Skeletal muscle tissue (tissue), 4 donors: ENCODE measurements around the gene IGFLR1. TPM values are rescaled to one million over a fixed set of nuclear protein-coding genes. Genes with fewer than 3 reads are reported as not detected.

ENCODE experiments used
- H3K27ac ChIP-seq: one replicate; pipeline ENCODE4 v1.7.0; 2013; ENCODE audit warnings: mild to moderate bottlenecking, low read depth, low read length, inconsistent platforms
- H3K27me3 ChIP-seq, 3 donors: one replicate each; pipeline ENCODE4 v1.7.0; 2013; ENCODE audit warnings: low read length in 3 of 3; ENCODE audit not compliant: control insufficient read depth in 3 of 3, insufficient read depth in 3 of 3
- H3K36me3 ChIP-seq, 3 donors: one replicate each; pipeline ENCODE4 v1.7.0; 2013; ENCODE audit warnings: low read length in 3 of 3; ENCODE audit not compliant: control insufficient read depth in 3 of 3, insufficient read depth in 3 of 3
- H3K4me1 ChIP-seq, 3 donors: one replicate each; pipeline ENCODE4 v1.7.0; 2013; ENCODE audit warnings: low read length in 3 of 3, mild to moderate bottlenecking in 3 of 3; ENCODE audit not compliant: control insufficient read depth in 3 of 3, insufficient read depth in 3 of 3
- H3K4me3 ChIP-seq, 3 donors: one replicate each; pipeline ENCODE4 v1.7.0; 2013; ENCODE audit warnings: low read length in 3 of 3
- H3K9ac ChIP-seq, 3 donors: one replicate each; pipeline ENCODE4 v1.7.0; 2013; ENCODE audit warnings: low read length in 3 of 3, mild to moderate bottlenecking in 3 of 3, moderate library complexity in 2 of 3, low read depth in 1 of 3
- H3K9me3 ChIP-seq, 3 donors: one replicate each; pipeline ENCODE4 v1.7.0; 2013; ENCODE audit warnings: low read length in 3 of 3; ENCODE audit not compliant: control insufficient read depth in 3 of 3
- total RNA-seq: library from RNA; depleted of rRNA; stranded (reverse); fragments of >200 nt; gene quantifications from one replicate; pipeline ENCODE4 v1.2.3, GENCODE V29; 2014
- donor health status: Osteomylitis.

IGFLR1 gene
- total RNA-seq, 1 donor from 2014 or later = 3.1 TPM

- Histone ChIP-seq H3K36me3 (no peaks in the 10 kb centered on the region), H3K9me3 (no peaks in the 10 kb centered on the region), H3K9ac (no peak overlapping the region), H3K4me1 (peaks cover 8 to 14% (median 9%) of the 10 kb centered on the region in 3 donors), H3K27me3 (peaks cover 0 to 11% (median 0%) of the 10 kb centered on the region in 3 donors), H3K27ac (no peak overlapping the region), H3K4me3 (no peak overlapping the region)
Measured at GRCh38 chr19:35710784-35711723, 31.2 kb downstream of the IGFLR1 start.

- H3K4me1 ChIP-seq = no peaks in the 10 kb centered on the region
- H3K9ac ChIP-seq = no peak overlapping the region
- H3K27ac ChIP-seq = no peak overlapping the region
- peaks cover 0 to 20% (median 5%) of the 10 kb centered on the region in 3 donors for H3K27me3 ChIP-seq
- no peaks in the 10 kb centered on the region for H3K36me3 ChIP-seq
- H3K4me3 ChIP-seq = no peak overlapping the region
- no peaks in the 10 kb centered on the region for H3K9me3 ChIP-seq
Measured at GRCh38 chr19:35708391-35708790, 33.9 kb downstream of the IGFLR1 start.

GRCh38 chr19:35704218-35704617, 38.0 kb downstream of the IGFLR1 start, which contains the start of gene ZBTB32:
Gene ZBTB32, plus strand, starts transcription at chr19:35704558. Its CDS starts 10,069 bp downstream, at chr19:35714627.
- Histone ChIP-seq H3K36me3 (no peaks in the 10 kb centered on the region), H3K9me3 (no peaks in the 10 kb centered on the region), H3K4me1 (peaks cover 6 to 9% (median 7%) of the 10 kb centered on the region in 3 donors), H3K27ac (no peak within 1 kb of the TSS), H3K9ac (peak within 1 kb of the TSS in 1 of 3 donors; percentile 87), H3K27me3 (peaks cover 0 to 16% (median 5%) of the 10 kb centered on the region in 3 donors), H3K4me3 (no peak within 1 kb of the TSS)

- Histone ChIP-seq H3K36me3 (no peaks in the 10 kb centered on the region), H3K27me3 (peaks cover 0 to 15% (median 5%) of the 10 kb centered on the region in 3 donors), H3K9ac (peak overlapping the region in 2 of 3 donors; percentile 77 to 87), H3K9me3 (no peaks in the 10 kb centered on the region), H3K4me3 (no peak overlapping the region), H3K4me1 (peaks cover 6 to 9% (median 7%) of the 10 kb centered on the region in 3 donors), H3K27ac (no peak overlapping the region)
Measured at GRCh38 chr19:35703343-35703742, 38.9 kb downstream of the IGFLR1 start.

GRCh38 chr19:35702223-35703012, 39.8 kb downstream of the IGFLR1 start:
- Histone ChIP-seq H3K36me3 (no peaks in the 10 kb centered on the region), H3K9me3 (no peaks in the 10 kb centered on the region), H3K27ac (peak overlapping the region; percentile 70), H3K27me3 (peaks cover 0 to 11% (median 5%) of the 10 kb centered on the region in 3 donors), H3K9ac (peak overlapping the region; percentile 70 to 87 (median 77)), H3K4me1 (peaks cover 6 to 9% (median 7%) of the 10 kb centered on the region in 3 donors), H3K4me3 (peak overlapping the region; percentile 65 to 93 (median 90))

- Histone ChIP-seq H3K4me1 (no peaks in the 10 kb centered on the region), H3K4me3 (no peak overlapping the region), H3K27me3 (no peaks in the 10 kb centered on the region), H3K9ac (no peak overlapping the region), H3K27ac (no peak overlapping the region), H3K9me3 (no peaks in the 10 kb centered on the region), H3K36me3 (no peaks in the 10 kb centered on the region)
Measured at GRCh38 chr19:35696835-35697234, 45.4 kb downstream of the IGFLR1 start.

GRCh38 chr19:35695895-35696422, 46.3 kb downstream of the IGFLR1 start:
- Histone ChIP-seq H3K4me1 (no peaks in the 10 kb centered on the region), H3K4me3 (no peak overlapping the region), H3K27ac (no peak overlapping the region), H3K27me3 (no peaks in the 10 kb centered on the region), H3K9me3 (no peaks in the 10 kb centered on the region), H3K36me3 (no peaks in the 10 kb centered on the region), H3K9ac (no peak overlapping the region)

- no peaks in the 10 kb centered on the region for H3K27me3 ChIP-seq
- H3K27ac ChIP-seq = no peak overlapping the region
- no peaks in the 10 kb centered on the region for H3K36me3 ChIP-seq
- H3K9ac ChIP-seq = no peak overlapping the region
- H3K4me3 ChIP-seq = no peak overlapping the region
- no peaks in the 10 kb centered on the region for H3K4me1 ChIP-seq
- H3K9me3 ChIP-seq = no peaks in the 10 kb centered on the region
Measured at GRCh38 chr19:35693835-35694599, 48.2 kb downstream of the IGFLR1 start.

GRCh38 chr19:35693422-35693821, 48.8 kb downstream of the IGFLR1 start:
- no peaks in the 10 kb centered on the region for H3K4me1 ChIP-seq
- no peaks in the 10 kb centered on the region for H3K36me3 ChIP-seq
- no peak overlapping the region for H3K9ac ChIP-seq
- no peak overlapping the region for H3K4me3 ChIP-seq
- no peaks in the 10 kb centered on the region for H3K9me3 ChIP-seq
- no peak overlapping the region for H3K27ac ChIP-seq
- no peaks in the 10 kb centered on the region for H3K27me3 ChIP-seq
